NOMO-1 treated with dmso at 0.1 percent for 144 hours (cell line): ENCODE measurements around the gene BABAM2.
A peak's percentile ranks its signal among the peaks of the same experiment; 100 is the strongest.

Experiments used
- DNase-seq: peaks from one replicate; lab custom pipeline; 2025; ENCODE audit not compliant: unreplicated experiment; lab: John Stamatoyannopoulos, UW

BABAM2 gene

DNA sequence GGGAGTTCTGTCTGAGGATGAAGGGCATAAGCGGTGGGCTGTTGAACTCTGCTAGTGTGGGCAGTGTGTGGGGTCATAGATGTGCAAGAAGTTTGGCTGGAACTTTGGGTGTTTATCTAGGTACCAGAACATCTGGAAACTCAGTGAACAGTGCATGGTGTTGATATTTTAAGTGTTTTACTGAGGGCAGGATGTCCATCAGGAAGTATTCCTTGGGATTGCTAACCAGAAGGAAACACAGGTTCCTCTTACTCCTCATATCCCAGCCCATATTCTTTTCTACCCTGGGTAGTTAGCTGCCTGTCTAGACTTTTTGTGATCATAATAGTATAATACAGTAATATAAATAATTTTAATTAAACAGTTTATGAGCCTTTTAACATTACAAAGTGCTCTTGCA lies 15.5 kb downstream of the BABAM2 start:
- DNase-seq = no peak

DNA sequence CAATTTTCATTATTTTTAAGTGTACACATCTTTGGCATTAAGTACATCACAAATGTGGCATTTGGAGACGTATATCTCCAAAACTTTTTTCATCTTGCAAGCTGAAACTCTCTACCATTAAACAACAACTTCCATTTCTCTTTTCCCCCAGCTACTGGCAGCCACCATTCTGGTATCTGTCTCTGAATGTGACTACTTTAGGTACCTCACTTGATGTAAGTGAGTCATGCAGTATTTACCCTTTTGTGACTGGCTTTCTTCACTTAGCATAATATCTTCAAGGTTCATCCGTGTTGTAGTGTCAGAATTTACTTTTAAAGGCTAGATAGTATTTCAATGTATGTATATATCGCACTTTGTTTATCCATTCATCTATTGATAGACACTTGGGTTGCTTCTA lies 17.0 kb downstream of the BABAM2 start:
- no peak for DNase-seq

DNA sequence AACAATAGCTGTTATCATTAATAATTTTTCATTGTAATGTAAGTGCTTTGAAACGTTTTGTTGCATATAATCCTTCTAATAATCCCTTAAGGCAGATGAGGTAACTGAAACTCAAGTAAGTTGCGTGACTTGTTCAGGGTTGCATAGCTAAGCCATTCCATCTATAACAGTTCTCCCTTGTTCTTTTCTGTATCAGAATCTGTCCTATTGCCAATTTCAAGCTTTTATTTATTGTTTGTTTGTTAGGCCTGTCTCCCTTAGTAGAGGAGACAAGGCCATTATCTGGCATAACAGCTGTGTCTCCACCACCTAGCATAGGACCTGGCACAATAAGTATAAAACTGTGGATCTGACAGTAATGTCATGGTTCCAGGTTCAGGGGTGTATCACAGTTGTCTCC lies 19.4 kb downstream of the BABAM2 start:
- DNase-seq = no peak

GRCh38 chr2:27911458-27912210 lies 21.1 kb downstream of the BABAM2 start:
- no peak for DNase-seq

- DNase-seq = no peak
Observed at GRCh38 chr2:27912512-27912911, 22.0 kb downstream of the BABAM2 start.

DNA sequence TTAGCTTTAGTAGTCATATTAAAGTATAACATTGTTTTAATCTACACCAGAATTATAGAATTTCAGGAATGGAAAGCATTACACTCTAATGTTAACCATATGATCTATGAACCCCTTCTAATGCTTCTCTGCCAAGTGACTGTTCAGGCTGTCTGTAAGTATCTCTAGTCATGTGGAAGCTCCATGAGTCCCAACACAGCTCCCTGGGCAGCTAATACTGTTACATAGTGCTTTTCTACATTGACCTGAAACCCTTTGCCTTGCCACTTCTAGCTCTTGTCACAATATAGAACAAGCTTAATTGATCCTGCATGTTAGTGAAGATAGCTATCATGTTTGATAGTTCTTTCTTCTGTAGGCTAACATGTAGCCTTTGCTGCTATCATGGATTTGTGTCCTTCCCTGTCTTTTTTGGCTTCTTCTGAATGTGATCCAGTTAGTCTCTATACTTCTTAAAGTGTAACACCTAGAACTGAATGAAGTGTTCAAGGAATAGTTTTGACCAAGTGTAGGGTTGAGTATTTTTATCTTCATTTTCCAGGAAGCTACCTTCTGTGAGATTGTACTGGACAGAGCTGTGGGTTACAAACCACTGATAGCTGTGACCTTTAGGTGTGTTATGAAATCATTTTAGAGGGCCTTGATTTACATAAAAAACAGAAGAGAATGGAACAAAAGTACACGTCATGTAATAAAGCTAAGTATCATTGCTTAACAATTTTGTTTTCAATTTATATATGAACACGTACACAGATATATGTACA lies 23.7 kb downstream of the BABAM2 start:
- DNase-seq = no peak

- DNase-seq = no peak
Observed at GRCh38 chr2:27914805-27915175, 24.3 kb downstream of the BABAM2 start.

DNA sequence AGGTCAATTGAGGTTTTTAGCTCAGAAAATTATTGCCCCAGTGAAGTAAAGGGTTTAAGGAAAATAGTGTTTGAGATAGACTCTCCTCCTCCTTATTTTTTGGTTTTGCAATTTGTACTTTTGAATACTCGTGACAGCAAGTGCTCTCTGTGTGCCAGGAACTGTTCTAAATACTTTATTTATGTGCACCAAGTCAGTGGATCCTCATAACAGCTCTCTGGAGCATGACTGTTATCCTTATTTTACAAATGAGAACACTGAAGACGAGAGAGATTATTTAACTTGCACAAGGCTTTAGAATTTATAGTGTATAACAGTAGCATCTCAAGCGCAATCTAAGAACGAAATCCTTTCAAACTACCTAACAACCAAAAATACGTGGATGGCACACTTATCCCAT lies 24.7 kb downstream of the BABAM2 start:
- no peak for DNase-seq

DNA sequence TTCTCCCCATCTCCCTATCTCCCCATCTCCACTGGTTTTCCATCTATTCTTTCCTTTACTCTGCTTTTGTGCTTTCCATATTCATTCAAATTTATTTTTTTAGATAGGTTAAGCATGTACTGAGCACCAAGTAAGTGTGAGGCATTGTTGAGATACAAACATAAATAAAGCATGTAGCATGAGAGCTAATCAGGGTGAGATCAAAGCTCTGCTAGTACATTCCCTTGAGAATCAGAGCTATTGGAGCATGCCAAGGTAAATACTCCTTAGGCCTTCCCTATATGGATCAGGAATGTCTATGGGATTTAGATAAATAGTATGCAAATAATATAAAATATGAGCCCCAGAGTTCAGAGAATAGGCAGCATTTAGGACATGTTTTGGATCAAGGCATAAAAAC lies 25.3 kb downstream of the BABAM2 start:
- no peak for DNase-seq

- no peak for DNase-seq
Observed at GRCh38 chr2:27916293-27916995, 25.9 kb downstream of the BABAM2 start.

DNA sequence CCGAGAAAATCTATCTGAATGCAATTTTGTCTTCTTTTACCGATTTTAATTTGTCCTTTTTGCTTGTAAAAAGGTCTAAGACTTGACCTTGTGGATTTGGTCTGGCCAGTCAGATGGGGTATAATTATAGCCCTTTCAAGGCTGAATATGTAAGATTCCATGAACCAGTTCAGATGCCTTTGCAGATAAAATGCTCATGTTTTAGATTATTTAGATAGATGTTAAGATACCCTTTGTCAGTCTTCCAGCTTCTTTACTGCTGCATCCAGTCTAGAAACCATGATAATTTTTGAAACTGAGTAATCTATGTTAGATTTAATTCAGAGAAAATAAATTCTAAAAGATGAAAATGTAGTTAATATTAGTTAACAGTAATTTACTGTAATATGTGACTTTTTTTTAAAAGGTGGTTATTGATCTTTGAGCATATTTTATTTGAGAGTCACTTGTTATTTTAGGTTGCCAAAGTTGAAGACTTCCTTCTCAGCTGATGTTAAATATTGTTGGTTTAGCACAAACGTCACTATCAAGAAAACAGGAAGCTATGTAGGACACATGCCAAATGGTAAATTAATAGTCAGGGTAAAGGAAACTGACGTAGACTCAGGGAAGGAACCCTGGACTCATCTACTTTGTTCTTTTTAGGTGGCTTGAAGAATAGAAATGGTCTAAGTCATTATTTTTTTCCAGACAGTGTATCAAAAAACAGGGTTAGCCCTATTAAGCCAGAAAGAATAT lies 29.8 kb downstream of the BABAM2 start:
- DNase-seq = peak; percentile 55

DNA sequence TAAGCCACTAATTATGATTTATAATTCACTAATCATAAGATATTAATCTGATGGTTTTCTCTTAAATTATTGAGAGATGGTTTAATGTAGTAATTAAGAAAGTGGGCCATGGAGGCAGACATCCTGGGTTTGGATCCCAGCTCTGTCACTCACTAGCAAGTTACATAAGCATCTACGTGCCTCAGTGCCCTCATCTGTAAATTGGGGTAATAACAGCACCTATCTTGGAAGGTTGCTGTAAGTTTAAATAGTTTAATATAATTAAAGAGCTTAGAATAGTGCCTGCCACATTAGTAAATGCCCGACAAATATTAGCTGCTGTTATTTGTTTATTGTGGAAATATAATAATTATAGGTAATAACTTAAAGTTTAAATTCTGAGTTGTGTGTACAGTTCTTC lies 30.9 kb downstream of the BABAM2 start:
- no peak for DNase-seq

- no peak for DNase-seq
Observed at GRCh38 chr2:27921880-27922547, 31.5 kb downstream of the BABAM2 start.

DNA sequence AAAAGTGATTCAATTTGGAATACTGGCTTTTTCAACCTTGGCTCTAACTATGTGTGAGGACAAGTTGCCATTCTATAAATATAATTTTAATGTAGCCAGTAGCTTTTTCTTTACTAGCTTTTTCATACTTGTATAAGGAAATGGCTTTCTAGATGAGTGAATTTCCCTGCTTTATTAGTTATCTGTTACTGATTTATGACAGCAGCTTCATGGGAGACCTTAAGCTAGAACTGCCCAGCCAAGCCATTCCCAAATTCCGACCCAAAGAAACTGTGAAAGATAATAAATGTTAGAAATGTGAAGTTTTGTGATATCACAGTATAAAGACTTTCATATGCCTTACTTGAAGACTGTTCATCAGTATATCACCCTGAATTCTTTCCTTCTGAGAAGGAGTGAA lies 32.3 kb downstream of the BABAM2 start:
- no peak for DNase-seq

DNA sequence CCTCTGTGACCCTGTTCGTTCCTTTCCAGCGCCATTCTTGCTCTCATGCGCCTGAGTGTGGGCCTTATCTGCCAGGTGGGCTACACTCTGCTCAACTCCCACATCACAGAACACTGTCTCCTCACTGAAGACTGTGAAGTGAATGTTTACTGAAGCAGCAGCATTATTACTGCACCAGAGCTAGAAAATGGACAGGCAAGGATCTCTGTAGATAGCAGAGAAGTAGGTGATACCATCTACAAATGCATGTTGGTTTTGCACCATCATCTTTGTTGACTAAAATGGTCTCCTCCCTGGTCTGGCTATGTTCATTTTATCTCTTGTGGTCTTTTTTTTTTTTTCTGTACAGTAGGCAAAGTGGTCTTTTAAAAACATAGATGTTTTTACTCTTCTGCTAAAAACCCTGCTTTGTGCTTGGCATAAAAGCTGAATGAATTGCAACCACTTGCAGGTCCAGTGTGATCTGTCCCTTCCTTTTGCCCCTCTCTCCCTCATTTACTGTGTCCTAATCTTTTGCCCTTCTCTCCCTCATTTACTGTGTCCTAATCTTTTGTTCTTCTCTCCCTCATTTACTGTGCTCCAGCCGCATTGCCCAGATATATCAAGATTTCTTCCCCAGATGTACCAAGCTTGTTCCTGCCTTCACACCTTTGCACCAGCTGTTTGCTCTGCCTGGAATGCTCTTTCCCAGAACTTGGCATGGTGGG lies 35.4 kb downstream of the BABAM2 start:
- no peak for DNase-seq

- DNase-seq = no peak
Observed at GRCh38 chr2:27929916-27930486, 39.5 kb downstream of the BABAM2 start.

- no peak for DNase-seq
Observed at GRCh38 chr2:27931361-27931950, 40.9 kb downstream of the BABAM2 start.

DNA sequence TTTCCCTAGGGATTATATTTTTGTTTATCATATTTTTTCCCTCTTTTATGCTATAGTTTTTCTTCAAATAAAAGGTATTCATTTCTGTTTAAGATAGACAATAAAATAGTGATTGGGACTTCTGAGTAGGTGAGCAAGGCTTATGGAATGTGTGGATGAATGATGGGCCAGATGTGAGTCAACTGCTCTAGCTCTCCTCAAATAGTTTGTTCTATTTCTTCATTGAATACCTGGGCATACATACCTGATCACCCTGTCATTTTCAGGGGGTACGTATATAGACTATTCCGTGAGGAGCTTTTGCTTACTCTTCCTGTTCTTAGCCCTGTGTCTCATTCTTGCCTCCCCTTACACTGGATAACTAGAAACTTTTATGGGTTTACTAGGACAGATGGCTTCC lies 41.9 kb downstream of the BABAM2 start:
- no peak for DNase-seq

DNA sequence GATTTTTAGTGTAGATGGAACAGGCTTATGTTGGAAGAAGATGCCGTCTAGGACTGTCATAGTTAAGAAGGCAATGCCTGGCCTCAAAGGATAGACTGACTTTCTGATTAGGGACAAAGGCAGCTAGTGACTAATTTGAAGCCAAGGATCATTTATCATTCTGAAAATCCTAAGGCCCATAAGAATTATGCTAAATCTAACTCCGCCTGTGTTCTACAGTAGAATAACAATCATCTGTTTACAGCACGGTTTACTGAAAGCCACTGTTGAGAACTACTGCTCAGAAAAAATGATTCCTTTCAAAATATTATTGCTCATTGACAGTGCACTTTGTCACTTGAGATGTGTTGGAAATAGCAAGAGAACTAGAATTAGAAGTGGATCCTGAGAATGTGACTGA lies 44.5 kb downstream of the BABAM2 start:
- no peak for DNase-seq
